ENCODE data around the gene PRSS57. TPM values are rescaled to one million over a fixed set of nuclear protein-coding genes. Genes with fewer than 3 reads are reported as not detected.

PRSS57 gene
- total and polyA plus RNA-seq, 4 donors, result 0.10 to 2.0 (median 0.60) TPM; not detected in 1

- no peak overlapping the region for H3K27ac ChIP-seq (ENCODE audit: low read depth in 1 of 2, low read length in 1 of 2)
- 69 to 75% methylated on average over 15 of the region's 15 CpGs for WGBS, 2 donors
- no peaks in the 10 kb centered on the region for H3K27me3 ChIP-seq (ENCODE audit: control insufficient read depth in 3 of 3, insufficient read depth in 3 of 3, low read length in 2 of 3)
- no peak overlapping the region for H3K9ac ChIP-seq (ENCODE audit: insufficient read depth in 1 of 2, low read length in 2 of 2)
- ATAC-seq (ENCODE audit: insufficient read depth, low FRiP score), result no peak
- H3K36me3 ChIP-seq (ENCODE audit: control insufficient read depth in 4 of 4, insufficient read depth in 4 of 4, low read length in 4 of 4), result no peaks in the 10 kb centered on the region
- no peak overlapping the region for H3K4me3 ChIP-seq
- DNase-seq, result no peak
- TF ChIP-seq, protein P1, sequence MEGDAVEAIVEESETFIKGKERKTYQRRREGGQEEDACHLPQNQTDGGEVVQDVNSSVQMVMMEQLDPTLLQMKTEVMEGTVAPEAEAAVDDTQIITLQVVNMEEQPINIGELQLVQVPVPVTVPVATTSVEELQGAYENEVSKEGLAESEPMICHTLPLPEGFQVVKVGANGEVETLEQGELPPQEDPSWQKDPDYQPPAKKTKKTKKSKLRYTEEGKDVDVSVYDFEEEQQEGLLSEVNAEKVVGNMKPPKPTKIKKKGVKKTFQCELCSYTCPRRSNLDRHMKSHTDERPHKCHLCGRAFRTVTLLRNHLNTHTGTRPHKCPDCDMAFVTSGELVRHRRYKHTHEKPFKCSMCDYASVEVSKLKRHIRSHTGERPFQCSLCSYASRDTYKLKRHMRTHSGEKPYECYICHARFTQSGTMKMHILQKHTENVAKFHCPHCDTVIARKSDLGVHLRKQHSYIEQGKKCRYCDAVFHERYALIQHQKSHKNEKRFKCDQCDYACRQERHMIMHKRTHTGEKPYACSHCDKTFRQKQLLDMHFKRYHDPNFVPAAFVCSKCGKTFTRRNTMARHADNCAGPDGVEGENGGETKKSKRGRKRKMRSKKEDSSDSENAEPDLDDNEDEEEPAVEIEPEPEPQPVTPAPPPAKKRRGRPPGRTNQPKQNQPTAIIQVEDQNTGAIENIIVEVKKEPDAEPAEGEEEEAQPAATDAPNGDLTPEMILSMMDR (IDR thresholded peaks at IDR 0.05; ENCODE audit: control extremely low read depth, extremely low read depth), result no peak
- no peaks in the 10 kb centered on the region for H3K9me3 ChIP-seq (ENCODE audit: control insufficient read depth in 4 of 4, insufficient read depth in 3 of 4, low read length in 3 of 4)
- H3K4me1 ChIP-seq (ENCODE audit: control insufficient read depth in 5 of 5, insufficient read depth in 5 of 5, low read length in 5 of 5), result no peaks in the 10 kb centered on the region
Observed at GRCh38 chr19:688214-688613, 7.0 kb downstream of the PRSS57 start.

DNA sequence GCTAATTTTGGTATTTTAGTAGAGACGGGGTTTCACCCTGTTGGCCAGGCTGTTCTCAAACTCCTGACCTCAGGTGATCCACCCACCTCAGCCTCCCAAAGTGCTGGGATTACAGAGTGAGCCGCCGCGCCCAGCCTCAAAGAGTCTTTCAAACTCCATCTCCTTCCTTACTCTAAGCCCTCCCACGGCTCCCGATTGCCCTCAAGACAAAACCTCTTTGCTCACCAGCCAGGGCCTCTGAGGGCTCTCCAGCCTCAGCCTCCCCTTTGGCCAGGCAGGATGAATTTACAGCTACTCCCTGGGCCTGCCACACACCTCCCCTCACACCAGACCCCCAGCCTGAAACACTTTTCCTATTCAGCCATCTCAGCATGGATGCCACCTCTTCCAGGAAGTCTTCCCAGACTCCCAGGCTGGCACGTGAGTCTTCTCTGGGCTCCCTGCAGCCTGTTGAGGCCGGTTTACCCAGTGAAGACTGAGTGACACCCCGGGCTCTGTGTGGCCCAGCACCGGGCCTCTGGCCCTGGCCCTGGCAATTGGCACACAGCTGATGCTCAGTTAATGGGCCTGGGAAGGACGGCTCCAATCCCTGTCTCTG lies 7.6 kb downstream of the PRSS57 start:
- Histone ChIP-seq H3K9ac (ENCODE audit: insufficient read depth in 1 of 2, low read length in 2 of 2) (no peak overlapping the region), H3K27ac (ENCODE audit: low read depth in 1 of 2, low read length in 1 of 2) (no peak overlapping the region), H3K4me3 (no peak overlapping the region), H3K36me3 (ENCODE audit: control insufficient read depth in 4 of 4, insufficient read depth in 4 of 4, low read length in 4 of 4) (no peaks in the 10 kb centered on the region), H3K27me3 (ENCODE audit: control insufficient read depth in 3 of 3, insufficient read depth in 3 of 3, low read length in 2 of 3) (no peaks in the 10 kb centered on the region), H3K9me3 (ENCODE audit: control insufficient read depth in 4 of 4, insufficient read depth in 3 of 4, low read length in 3 of 4) (no peaks in the 10 kb centered on the region), H3K4me1 (ENCODE audit: control insufficient read depth in 5 of 5, insufficient read depth in 5 of 5, low read length in 5 of 5) (no peaks in the 10 kb centered on the region)
- DNase-seq (no peak), ATAC-seq (ENCODE audit: insufficient read depth, low FRiP score) (no peak)
- TF ChIP-seq, protein P1 (IDR thresholded peaks at IDR 0.05; ENCODE audit: control extremely low read depth, extremely low read depth), result no peak
- 88 to 89% methylated on average over 11 of the region's 11 CpGs for WGBS, 2 donors

- Histone ChIP-seq H3K9ac (ENCODE audit: insufficient read depth in 1 of 2, low read length in 2 of 2) (no peak overlapping the region), H3K4me3 (no peak overlapping the region), H3K4me1 (ENCODE audit: control insufficient read depth in 5 of 5, insufficient read depth in 5 of 5, low read length in 5 of 5) (no peaks in the 10 kb centered on the region), H3K27me3 (ENCODE audit: control insufficient read depth in 3 of 3, insufficient read depth in 3 of 3, low read length in 2 of 3) (no peaks in the 10 kb centered on the region), H3K9me3 (ENCODE audit: control insufficient read depth in 4 of 4, insufficient read depth in 3 of 4, low read length in 3 of 4) (no peaks in the 10 kb centered on the region), H3K36me3 (ENCODE audit: control insufficient read depth in 4 of 4, insufficient read depth in 4 of 4, low read length in 4 of 4) (peaks cover 0 to 2% (median 0%) of the 10 kb centered on the region in 4 donors), H3K27ac (ENCODE audit: low read depth in 1 of 2, low read length in 1 of 2) (no peak overlapping the region)
- DNase-seq, result no peak
- TF ChIP-seq, protein P1 (IDR thresholded peaks at IDR 0.05; ENCODE audit: control extremely low read depth, extremely low read depth), result no peak
- WGBS, 2 donors, result 73 to 81% methylated on average over 17 of the region's 17 CpGs
- ATAC-seq (ENCODE audit: insufficient read depth, low FRiP score), result no peak
Observed at GRCh38 chr19:686589-687297, 8.5 kb downstream of the PRSS57 start.

All from lung (tissue), 12 donors.